CD4-positive, alpha-beta T cell treated with Interleukin-12 subunit alpha and Interleukin-12 subunit beta, for 1 hour (primary cell): ENCODE data around the gene EIF3M.
"Not testable (repeated sequence)": the region's sequence is repeated elsewhere in the genome, so short reads cannot be mapped to it uniquely, and the experiment has no call there.

Experiments used
- DNase-seq: peaks from one replicate; pipeline ENCODE4 v3.0.0-alpha.2; 2020

The EIF3M gene

DNA sequence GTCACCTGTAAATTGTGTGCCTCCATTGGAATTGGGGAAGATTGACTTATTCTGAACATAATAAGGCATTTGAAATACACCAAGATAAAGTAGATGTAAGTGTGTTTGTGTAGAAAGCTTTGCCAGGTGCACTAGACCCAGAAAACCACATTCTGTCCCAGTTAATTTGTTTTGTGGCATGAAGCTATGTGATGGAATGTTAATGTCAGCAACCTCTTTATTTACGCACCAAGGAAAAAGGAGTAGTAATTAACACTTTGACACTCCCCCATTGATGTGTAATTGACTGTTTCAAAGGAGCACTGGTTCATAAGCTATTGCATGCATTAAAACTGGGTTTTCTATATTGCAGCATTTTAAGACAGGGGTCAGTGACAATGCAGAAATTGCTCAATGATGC lies 14.3 kb downstream of the EIF3M start:
- DNase-seq, result no peak

DNA sequence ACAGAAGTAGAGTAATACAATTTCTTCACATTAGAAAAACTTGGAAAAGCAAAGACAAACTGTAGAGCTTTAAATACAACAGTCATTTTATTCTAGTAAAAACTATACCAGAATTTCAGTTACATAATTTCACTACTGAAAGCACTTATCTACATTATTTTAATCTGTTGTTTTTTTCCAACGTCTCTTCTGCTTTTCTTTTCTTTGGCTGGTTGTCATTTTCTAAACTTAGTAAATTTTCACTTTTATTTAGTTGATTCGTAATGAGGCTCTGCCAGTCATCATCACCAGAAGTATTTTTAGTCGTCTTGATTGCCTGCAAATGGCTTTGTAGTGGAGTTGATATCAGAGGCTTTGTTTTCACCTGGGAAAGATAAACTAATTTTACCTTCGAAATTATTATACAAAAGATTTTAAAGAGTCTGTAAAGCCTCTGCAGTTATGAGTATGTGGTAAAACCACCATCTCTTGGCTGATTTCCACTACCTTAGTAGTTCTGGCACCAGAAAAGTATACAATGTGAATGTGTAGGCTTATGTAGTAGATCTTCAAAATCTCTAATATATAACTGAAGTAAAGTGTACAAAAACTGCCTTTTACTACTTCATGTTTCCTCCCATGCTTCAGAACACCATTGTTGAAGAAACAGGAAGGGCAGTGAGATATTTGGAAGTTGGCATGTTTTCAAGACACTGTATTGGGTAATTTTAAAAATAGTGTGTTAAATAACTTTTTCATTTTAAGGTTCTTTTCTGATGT lies 19.2 kb downstream of the EIF3M start:
- no peak for DNase-seq

DNA sequence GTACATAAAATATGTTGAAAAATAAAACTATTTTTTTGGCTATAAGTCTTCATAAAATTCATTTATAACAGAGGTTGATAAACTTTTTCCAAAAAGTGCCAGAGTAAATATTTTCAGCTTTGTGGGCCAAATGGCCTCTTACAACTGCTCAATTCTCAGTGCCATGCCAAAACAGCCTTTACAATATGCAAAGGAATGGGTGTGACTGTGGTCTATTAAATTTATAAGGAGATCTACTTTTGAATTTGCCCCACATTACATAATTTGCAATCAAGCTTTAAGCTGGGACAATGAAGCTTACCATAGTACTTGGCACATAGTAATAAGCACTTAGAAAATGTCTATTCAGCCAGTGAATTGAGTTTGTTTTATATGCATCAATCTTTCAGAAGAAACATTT lies 22.6 kb downstream of the EIF3M start:
- DNase-seq, result no peak

DNA sequence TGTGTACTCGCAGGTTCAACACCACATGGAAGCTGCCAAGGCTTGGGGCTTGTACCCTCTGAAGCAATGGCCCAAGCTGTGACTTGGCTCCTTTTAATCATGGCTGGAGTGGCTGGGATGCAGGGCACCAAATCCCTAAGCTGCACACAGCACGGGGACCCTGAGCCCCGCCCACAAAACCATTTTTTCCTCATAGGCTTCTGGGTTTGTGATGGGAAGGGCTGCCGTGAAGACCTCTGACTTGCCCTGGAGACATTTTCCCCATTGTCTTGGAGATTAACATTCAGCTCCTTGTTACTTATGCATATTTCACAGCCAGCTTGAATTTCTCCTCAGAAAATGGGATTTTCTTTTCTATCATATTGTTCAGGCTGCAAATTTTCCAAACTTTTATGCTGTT lies 25.2 kb downstream of the EIF3M start:
- DNase-seq, result not testable (repeated sequence)

DNA sequence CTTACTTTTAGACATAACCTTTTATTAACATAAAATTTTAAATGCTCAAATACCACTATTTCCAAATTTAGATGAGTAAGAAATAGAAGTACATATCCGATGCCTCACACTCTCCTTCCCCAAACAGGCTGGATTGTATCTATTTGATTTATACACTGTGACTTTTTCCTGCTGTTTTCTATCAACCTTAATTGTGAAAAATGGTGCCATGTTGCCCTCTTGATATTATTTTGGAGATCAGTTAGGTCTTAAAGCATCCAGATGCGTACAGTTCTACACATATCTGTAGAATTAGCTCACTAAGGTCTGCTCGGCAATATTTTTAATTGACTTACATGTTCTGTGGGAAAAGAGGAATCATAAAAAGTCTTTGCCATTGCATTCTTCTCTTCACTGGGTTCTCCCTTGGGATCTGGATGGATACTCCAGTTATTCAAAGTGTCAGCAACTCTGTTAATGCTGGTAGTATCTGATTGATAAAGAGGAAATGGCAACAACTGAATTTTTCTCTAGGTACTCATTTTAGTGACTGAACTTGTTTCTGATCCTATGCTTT lies 27.2 kb downstream of the EIF3M start:
- DNase-seq, result no peak

DNA sequence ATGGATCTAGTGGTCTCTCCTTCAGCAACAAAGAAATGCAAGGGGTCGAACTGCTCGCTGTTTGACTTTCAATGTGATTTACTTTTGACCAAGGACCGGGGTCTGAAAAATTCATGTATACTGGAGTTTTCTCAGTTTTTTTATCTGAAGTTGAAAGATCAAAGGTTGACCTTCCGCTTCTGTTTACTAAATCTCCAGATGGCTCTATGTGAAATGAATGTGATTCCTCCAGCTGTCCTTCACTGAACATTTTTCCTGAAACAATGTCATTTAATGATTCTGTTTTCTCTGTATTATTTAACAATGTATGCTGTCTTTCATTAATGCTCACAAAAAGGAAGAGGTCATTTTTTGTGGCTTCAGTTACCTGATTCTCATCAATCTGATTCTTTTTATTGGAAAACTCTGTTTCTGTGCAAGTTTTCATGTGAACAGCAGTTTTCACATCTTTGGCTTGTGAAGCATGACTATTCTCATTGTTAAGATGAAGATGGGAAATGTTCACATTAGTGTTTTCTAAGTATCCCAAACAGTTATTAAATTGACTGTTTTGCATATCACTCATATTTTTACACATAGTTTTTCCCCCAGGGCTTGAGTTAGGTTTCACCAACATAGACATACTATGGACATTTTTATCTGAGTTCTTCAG lies 30.0 kb downstream of the EIF3M start:
- no peak for DNase-seq

DNA sequence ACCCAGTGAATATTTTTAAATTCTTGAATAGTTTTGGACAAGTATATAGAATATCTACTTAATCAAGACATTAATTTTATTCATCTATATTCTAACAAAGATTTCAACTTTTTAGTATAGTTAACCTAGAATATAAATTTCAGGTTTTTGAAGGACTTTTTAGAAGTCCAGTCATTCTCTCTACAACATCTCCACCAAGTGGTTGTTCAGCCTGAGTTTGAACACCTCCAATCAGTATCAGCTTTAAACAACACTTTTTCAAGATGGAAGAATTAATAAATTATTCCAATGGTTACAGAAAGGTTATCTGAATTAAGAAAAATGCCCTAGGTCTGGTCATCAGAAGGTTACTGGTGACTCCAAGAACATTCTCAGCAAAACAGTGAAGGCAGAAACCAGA lies 31.8 kb downstream of the EIF3M start:
- no peak for DNase-seq

DNA sequence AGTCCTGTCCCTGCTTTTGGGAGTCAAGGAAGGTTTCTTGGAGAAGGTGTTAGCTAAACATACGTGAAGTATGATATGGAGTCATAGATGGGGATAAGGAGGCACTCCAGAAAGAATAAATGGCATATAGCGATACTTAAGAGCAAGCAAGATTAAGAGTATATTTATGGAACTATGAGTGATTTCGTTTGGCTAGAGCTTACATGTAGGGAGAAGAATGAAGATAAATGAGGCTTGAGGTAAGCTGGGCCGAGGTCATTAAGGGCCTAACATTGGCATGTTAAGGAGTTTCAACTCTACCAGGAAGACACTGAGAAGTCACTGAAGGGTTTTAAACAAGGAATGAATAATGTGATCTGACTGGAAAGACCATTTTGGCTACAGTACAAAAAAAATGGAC lies 33.3 kb downstream of the EIF3M start:
- no peak for DNase-seq

DNA sequence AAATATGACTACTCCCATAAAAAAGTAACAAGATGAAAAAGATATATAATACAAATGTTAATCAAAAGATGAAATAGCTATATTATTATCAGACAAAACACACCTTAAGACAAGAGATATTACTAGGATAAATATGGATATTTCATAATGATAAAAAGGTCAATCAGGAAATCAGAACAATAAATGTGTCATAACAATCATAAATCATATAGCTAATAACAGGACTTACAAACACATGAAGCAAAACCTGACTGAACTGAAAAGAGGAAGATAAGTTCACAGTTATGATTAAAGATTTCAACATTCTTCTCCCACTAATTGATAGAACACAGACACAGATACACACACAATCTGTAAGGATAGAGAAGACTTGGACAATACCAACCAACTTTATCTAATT lies 47.2 kb downstream of the EIF3M start:
- DNase-seq, result no peak

DNA sequence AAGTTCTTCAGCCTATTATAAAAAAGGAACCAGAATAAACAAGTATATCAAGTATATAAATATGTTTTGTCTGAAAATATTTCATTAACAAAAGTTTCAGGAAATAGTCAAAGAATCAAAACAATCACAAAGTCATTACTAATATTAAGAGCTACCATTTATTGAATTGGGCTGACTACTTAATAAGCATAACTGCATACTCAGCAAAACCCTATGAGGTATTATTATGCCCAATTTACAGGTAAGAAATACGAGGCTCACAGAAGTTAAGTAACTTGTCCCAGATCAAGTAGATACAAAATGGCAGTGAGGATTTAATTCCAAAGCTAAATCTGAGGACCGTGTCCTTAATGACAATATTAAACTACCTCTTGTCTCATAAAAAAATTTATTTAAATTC lies 52.2 kb downstream of the EIF3M start:
- DNase-seq, result no peak

DNA sequence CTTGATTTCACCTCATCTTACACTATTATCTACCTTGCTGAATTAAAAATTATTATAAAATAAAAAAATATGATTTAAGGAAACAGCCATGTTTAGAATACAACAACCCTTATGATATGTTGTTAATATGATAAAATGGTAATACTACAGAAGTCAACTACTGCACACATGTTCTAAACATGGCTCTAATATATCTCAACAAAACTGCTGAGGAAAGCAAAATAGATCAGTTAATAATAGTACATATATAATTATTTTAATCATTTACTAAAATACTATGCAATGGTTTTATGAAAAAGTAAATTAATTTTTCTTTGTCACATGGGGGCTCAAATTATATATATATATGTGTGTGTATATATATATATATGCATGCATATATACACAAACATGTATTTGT lies 57.7 kb downstream of the EIF3M start:
- no peak for DNase-seq

DNA sequence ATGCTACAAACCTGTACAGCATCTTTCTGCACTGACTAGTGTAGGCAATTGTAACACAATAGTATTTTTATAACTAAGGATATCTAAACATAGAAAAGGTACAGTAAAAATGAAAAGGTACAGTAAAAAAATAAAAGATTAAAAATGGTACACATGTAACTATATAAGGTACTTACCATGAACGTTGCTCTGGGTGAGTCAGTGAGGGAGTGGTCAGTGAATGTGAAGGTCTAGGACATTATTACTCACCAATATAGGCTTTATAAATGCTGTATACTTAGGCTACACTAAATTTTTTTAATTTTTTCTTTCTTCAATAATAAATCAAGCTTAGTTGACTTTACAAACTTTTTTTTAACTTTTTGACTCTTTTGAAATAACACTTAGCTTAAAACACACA lies 59.9 kb downstream of the EIF3M start:
- DNase-seq, result no peak
